B cell (primary cell): ENCODE results near the gene FYB2. TPM values are rescaled to one million over a fixed set of nuclear protein-coding genes. Genes with fewer than 3 reads are reported as not detected.

Experiments used
- ATAC-seq: fragments of 200-7000 bp; cut with Tn5 transposase; one replicate; pipeline ENCODE4 v1.10.0; 2021; ENCODE audit warnings: low read depth, mild to moderate bottlenecking, moderate number of reproducible peaks, moderate library complexity
- CTCF ChIA-PET: fragments of 350-600 bp; sonication (Branson Sonifier 250); formaldehyde crosslinking; loops from one replicate; lab custom pipeline; 2021; ENCODE audit warnings: antibody characterized with exemption, inconsistent platforms; lab: Charles Lee
- POLR2A ChIA-PET: fragments of 350-600 bp; sonication (Branson Sonifier 250); formaldehyde crosslinking; loops from one replicate; lab custom pipeline; 2021; ENCODE audit warnings: antibody characterized with exemption; lab: Charles Lee
- DNase-seq: peaks from one replicate; pipeline ENCODE4 v3.0.0; 2013
- H2AFZ ChIP-seq: 2 replicates; pipeline ENCODE4 v1.6.1; 2012; ENCODE audit warnings: mild to moderate bottlenecking, low read depth, low read length; ENCODE audit not compliant: insufficient read depth, poor library complexity, severe bottlenecking
- H3K27ac ChIP-seq, 2 donors: 1 replicate in 1 of 2; 2 replicates in 1 of 2; pipeline ENCODE4 v1.5.1; 2012 to 2013; ENCODE audit warnings: low read length in 2 of 2, mild to moderate bottlenecking in 2 of 2, moderate library complexity in 1 of 2
- H3K27me3 ChIP-seq, 4 experiments: fragments of 200-600 bp in 1 of 4; sonication (generic) in 1 of 4; replicated peaks in 1 of 4; 1 replicate in 2 of 4; 2 replicates in 2 of 4; pipeline versions ENCODE4 v1.6.1 to v1.7.0; 2013 to 2016; ENCODE audit warnings: low read length in 3 of 4, mild to moderate bottlenecking in 2 of 4, mixed read lengths in 1 of 4, moderate library complexity in 1 of 4; ENCODE audit not compliant: insufficient read depth in 4 of 4, control insufficient read depth in 3 of 4; ENCODE audit errors: control extremely low read depth in 1 of 4
- H3K36me3 ChIP-seq, 2 experiments: replicated peaks in 1 of 2; 1 replicate in 1 of 2; 2 replicates in 1 of 2; pipeline versions ENCODE4 v1.6.1 to v1.7.1; 2013; ENCODE audit warnings: low read length in 1 of 2; ENCODE audit not compliant: insufficient read depth in 2 of 2, control insufficient read depth in 1 of 2; ENCODE audit errors: control extremely low read depth in 1 of 2, extremely low read depth in 1 of 2
- H3K4me1 ChIP-seq, 2 donors: fragments of 200-600 bp in 1 of 2; sonication (generic) in 1 of 2; 1 replicate in 1 of 2; 2 replicates in 1 of 2; pipeline versions ENCODE4 v1.5.1 to v1.6.1; 2013 to 2017; ENCODE audit warnings: low read length in 2 of 2; ENCODE audit not compliant: control insufficient read depth in 2 of 2, insufficient read depth in 2 of 2
- H3K4me2 ChIP-seq: replicated peaks from 2 replicates; pipeline ENCODE3; 2012; ENCODE audit warnings: mild to moderate bottlenecking, low read depth, low read length; ENCODE audit not compliant: poor library complexity, severe bottlenecking
- H3K4me3 ChIP-seq, 5 experiments: fragments of 200-600 bp in 1 of 5; sonication (generic) in 1 of 5; 1 replicate in 3 of 5; 2 replicates in 2 of 5; pipeline versions ENCODE4 v1.5.1 to v1.7.0; 2011 to 2016; ENCODE audit warnings: low read length in 4 of 5, mild to moderate bottlenecking in 4 of 5, low read depth in 2 of 5, control low read depth in 1 of 5, moderate library complexity in 1 of 5; ENCODE audit not compliant: insufficient read depth in 1 of 5; ENCODE audit errors: control extremely low read depth in 1 of 5, extremely low read depth in 1 of 5
- H3K79me2 ChIP-seq: fragments of 200-600 bp; sonication (generic); one replicate; pipeline ENCODE4 v1.6.0; 2016; ENCODE audit warnings: low read length; ENCODE audit not compliant: control insufficient read depth, insufficient read depth
- H3K9ac ChIP-seq: fragments of 200-600 bp; sonication (generic); 2 replicates; pipeline ENCODE4 v1.6.1; 2017; ENCODE audit warnings: mild to moderate bottlenecking, low read length, moderate library complexity
- H3K9me3 ChIP-seq, 3 donors: one replicate each; pipeline versions ENCODE4 v1.6.1 to v1.7.1; 2013; ENCODE audit warnings: low read length in 2 of 3; ENCODE audit not compliant: control insufficient read depth in 2 of 3, insufficient read depth in 1 of 3; ENCODE audit errors: control extremely low read depth in 1 of 3
- H4K20me1 ChIP-seq: 2 replicates; pipeline ENCODE4 v1.6.0; 2012; ENCODE audit warnings: mild to moderate bottlenecking, low read length; ENCODE audit not compliant: insufficient read depth, control insufficient read depth, poor library complexity, severe bottlenecking
- H3K27ac Mint-ChIP-seq: one replicate; pipeline ENCODE4 v1.8.0; 2021; ENCODE audit warnings: mixed read lengths
- H3K27me3 Mint-ChIP-seq: one replicate; pipeline ENCODE4 v1.8.0; 2021; ENCODE audit warnings: mixed read lengths
- H3K4me1 Mint-ChIP-seq: one replicate; pipeline ENCODE4 v1.8.0; 2021; ENCODE audit warnings: mixed read lengths
- H3K4me3 Mint-ChIP-seq: one replicate; pipeline ENCODE4 v1.8.0; 2021; ENCODE audit warnings: mixed read lengths
- H3K9me3 Mint-ChIP-seq: one replicate; pipeline ENCODE4 v1.8.0; 2022; ENCODE audit warnings: mixed read lengths; ENCODE audit not compliant: insufficient read depth
- EZH2 ChIP-seq: IDR thresholded peaks from 2 replicates; pipeline ENCODE4 v1.6.1; 2012; ENCODE audit warnings: borderline replicate concordance, low read depth, mild to moderate bottlenecking, moderate library complexity, low read length; ENCODE audit not compliant: insufficient read depth, poor library complexity, severe bottlenecking
- WGBS: methylation state at CpG from one replicate; pipeline ENCODE4 v1.1.5; 2013; ENCODE audit warnings: missing lambda C conversion rate; ENCODE audit not compliant: insufficient coverage; 5-methylcytosine and 5-hydroxymethylcytosine counted together
- intact Hi-C: fragments of 100-400 bp; cut with micrococcal nuclease; formaldehyde crosslinking; loops from one replicate; pipeline ENCODE4 v1.10.0; 2022
- polyA plus RNA-seq: library from polyadenylated mRNA; depleted of rRNA; stranded (reverse); fragments of >200 nt; gene quantifications from 2 replicates; pipeline ENCODE4 v1.2.3, GENCODE V29; 2012
- total RNA-seq, 2 donors: library from RNA; stranded (reverse); fragments of 120-200 nt in 1 of 2; gene quantifications; 1 replicate in 1 of 2; 2 replicates in 1 of 2; pipeline versions ENCODE4 v1.2.3 to v1.2.4, GENCODE V29; 2013 to 2022
- TF ChIP-seq, protein P1 (sequence below): fragments of 200-600 bp; IDR thresholded peaks from one replicate; pipeline ENCODE4 v1.8.0; 2022; ENCODE audit warnings: antibody characterized with exemption, mild to moderate bottlenecking

FYB2 gene
- total and polyA plus RNA-seq, 2 donors (not counting 1 experiment from before 2014, with no cell fraction given) = not detected

DNA sequence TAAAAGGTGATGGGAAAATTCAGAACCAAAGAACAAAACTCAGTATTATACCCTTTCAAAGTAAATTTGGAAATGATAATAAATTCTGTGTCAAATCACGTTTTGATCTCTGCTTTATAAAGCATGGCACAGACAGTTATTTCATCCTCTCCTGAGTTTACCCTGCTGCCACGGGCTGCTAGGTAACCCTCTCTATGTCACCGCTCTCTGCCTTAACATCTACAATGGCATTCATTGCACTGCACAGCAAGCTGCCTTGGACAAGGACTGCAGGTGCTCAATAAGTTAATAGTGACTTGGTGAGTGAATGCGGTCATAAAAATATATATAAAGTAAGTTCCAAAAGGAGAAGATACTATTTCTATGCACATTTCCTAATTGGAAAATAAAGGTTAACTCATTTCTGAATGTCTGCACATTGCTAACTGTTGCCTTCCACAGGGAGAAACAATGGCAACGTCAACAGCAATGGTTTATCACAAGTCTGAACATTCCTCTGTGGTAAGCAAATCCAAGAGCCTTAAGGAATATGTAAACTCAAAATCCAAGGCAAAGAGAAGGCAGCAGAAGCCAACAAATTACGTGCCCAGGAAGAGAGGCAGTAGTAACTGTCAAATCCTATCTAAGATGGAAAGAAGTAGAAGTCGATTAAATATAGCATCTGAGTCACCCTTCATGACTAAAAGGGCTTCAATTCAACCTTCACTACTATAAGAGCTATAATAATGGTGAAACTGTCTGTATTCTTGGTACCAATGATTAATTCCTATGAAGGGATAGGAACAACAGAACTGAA is 19.4 kb downstream of the FYB2 start:
- Histone ChIP-seq H3K9ac (no peak overlapping the region), H3K9me3 (no peaks in the 10 kb centered on the region), H3K4me1 (no peaks in the 10 kb centered on the region), H3K4me2 (no peak overlapping the region), H3K79me2 (no peaks in the 10 kb centered on the region), H3K4me3 (no peak overlapping the region), H3K27ac (no peak overlapping the region), H3K27me3 (peaks cover 0 to 2% (median 0%) of the 10 kb centered on the region in 4 experiments), H2AFZ (no peak overlapping the region), H3K36me3 (no peaks in the 10 kb centered on the region), H4K20me1 (no peaks in the 10 kb centered on the region)
- intact Hi-C loops = no loop called here
- ATAC-seq (no peak), DNase-seq (no peak)
- H3K27ac Mint-ChIP-seq = no peak overlapping the region
- H3K9me3 Mint-ChIP-seq = no peaks in the 10 kb centered on the region
- no peaks in the 10 kb centered on the region for H3K4me1 Mint-ChIP-seq
- H3K27me3 Mint-ChIP-seq = peaks cover 18% of the 10 kb centered on the region
- POLR2A ChIA-PET = no interaction called here
- TF ChIP-seq, protein P1, sequence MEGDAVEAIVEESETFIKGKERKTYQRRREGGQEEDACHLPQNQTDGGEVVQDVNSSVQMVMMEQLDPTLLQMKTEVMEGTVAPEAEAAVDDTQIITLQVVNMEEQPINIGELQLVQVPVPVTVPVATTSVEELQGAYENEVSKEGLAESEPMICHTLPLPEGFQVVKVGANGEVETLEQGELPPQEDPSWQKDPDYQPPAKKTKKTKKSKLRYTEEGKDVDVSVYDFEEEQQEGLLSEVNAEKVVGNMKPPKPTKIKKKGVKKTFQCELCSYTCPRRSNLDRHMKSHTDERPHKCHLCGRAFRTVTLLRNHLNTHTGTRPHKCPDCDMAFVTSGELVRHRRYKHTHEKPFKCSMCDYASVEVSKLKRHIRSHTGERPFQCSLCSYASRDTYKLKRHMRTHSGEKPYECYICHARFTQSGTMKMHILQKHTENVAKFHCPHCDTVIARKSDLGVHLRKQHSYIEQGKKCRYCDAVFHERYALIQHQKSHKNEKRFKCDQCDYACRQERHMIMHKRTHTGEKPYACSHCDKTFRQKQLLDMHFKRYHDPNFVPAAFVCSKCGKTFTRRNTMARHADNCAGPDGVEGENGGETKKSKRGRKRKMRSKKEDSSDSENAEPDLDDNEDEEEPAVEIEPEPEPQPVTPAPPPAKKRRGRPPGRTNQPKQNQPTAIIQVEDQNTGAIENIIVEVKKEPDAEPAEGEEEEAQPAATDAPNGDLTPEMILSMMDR = no peak
- TF ChIP-seq EZH2 = no peak
- no peak overlapping the region for H3K4me3 Mint-ChIP-seq
- CTCF ChIA-PET = no interaction called here
- WGBS = 63% methylated on average over 2 of the region's 7 CpGs

DNA sequence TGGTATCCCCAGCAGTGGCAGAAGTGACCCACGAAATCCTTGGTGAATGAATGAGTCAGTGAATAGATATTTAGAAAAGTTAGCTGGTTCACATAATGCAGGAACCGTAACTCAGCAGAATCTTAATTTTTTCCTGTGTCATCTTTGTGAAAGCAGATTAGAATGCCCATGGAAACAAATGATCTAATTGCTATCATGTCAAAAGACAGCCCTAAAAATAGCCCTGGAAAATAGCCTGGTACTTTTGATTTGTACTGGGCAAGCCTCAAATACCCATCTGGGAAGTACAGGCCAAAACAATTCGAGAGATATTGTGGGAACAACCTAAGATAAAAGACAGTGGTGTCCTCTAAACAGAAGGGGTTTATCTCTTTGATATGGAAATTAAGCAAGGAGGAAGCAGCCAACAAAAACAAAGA is 21.1 kb downstream of the FYB2 start:
- Mint-ChIP-seq H3K9me3 (no peaks in the 10 kb centered on the region), H3K27me3 (peaks cover 21% of the 10 kb centered on the region), H3K4me1 (no peaks in the 10 kb centered on the region), H3K27ac (no peak overlapping the region), H3K4me3 (no peak overlapping the region)
- ChIA-PET POLR2A (no interaction called here), CTCF (interaction anchor here (0.5 kb wide), 1 partner anchor 170 kb away, joined by 3 read pairs; no protein-coding TSS in a partner anchor)
- intact Hi-C loops = no loop called here
- H4K20me1 ChIP-seq = no peaks in the 10 kb centered on the region
- H3K27me3 ChIP-seq = peaks cover 0 to 2% (median 0%) of the 10 kb centered on the region in 4 experiments
- H3K4me1 ChIP-seq = no peaks in the 10 kb centered on the region
- no peaks in the 10 kb centered on the region for H3K79me2 ChIP-seq
- no peak for DNase-seq
- H2AFZ ChIP-seq = no peak overlapping the region
- no peak overlapping the region for H3K4me3 ChIP-seq
- no peak overlapping the region for H3K4me2 ChIP-seq
- no peak for TF ChIP-seq EZH2
- TF ChIP-seq, protein P1 = no peak
- no peak overlapping the region for H3K27ac ChIP-seq
- no peak for ATAC-seq
- H3K9me3 ChIP-seq = no peaks in the 10 kb centered on the region
- 29% methylated on average over 1 of the region's 3 CpGs for WGBS
- H3K36me3 ChIP-seq = no peaks in the 10 kb centered on the region
- H3K9ac ChIP-seq = no peak overlapping the region
